ENCODE data around the gene FGF14. TPM values are rescaled to one million over a fixed set of nuclear protein-coding genes. Genes with fewer than 3 reads are reported as not detected.
"Not testable (repeated sequence)": the region's sequence is repeated elsewhere in the genome, so short reads cannot be mapped to it uniquely, and the experiment has no call there.

The FGF14 gene
- total and polyA plus RNA-seq, 7 experiments from 2014 or later: not detected

- H3K4me3 ChIP-seq (ENCODE audit: low read length); H3K27ac ChIP-seq (ENCODE audit: low read depth, low read length); H3K27ac Mint-ChIP-seq; H3K36me3 Mint-ChIP-seq; H3K36me3 ChIP-seq (ENCODE audit: control insufficient read depth in 2 of 3, insufficient read depth in 3 of 3, low read length in 3 of 3); H3K4me1 Mint-ChIP-seq; H3K4me1 ChIP-seq (ENCODE audit: control insufficient read depth in 2 of 2, insufficient read depth in 2 of 2, low read length in 2 of 2); CTCF ChIA-PET; H3K9me3 Mint-ChIP-seq; ATAC-seq; H3K27me3 Mint-ChIP-seq; H3K9me3 ChIP-seq (ENCODE audit: control insufficient read depth in 2 of 3, low read length in 3 of 3); DNase-seq; intact Hi-C loops (cut with micrococcal nuclease); H3K27me3 ChIP-seq (ENCODE audit: control insufficient read depth in 2 of 2, insufficient read depth in 2 of 2, low read length in 2 of 2); POLR2A ChIA-PET; H3K4me3 Mint-ChIP-seq: not testable (repeated sequence)
These were observed 564.1 kb downstream of the FGF14 start for GRCh38 chr13:101837778-101838177.

DNA sequence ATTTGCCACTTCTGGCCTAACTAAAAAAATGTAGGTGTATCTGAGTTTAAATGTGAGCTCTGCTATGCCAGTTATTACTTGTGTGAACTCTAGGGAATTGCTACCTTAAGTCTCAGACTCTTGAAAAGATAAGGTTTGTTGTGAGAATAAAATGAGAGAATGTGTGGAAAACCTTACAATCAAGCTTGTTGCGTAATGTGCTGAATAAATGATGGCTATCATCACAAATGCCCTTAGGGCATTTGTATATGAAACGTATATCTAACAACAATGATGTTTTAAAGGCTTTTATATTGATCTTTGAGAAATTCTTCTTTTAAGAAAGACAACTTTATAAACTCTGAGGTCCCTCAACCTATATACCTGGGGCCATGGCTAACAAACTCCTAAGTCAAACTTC, 564.6 kb downstream of the FGF14 start:
- Histone ChIP-seq H3K9me3 (ENCODE audit: control insufficient read depth in 2 of 3, low read length in 3 of 3) (no peaks in the 10 kb centered on the region), H3K27ac (ENCODE audit: low read depth, low read length) (no peak overlapping the region), H3K4me1 (ENCODE audit: control insufficient read depth in 2 of 2, insufficient read depth in 2 of 2, low read length in 2 of 2) (no peaks in the 10 kb centered on the region), H3K36me3 (ENCODE audit: control insufficient read depth in 2 of 3, insufficient read depth in 3 of 3, low read length in 3 of 3) (no peaks in the 10 kb centered on the region), H3K4me3 (ENCODE audit: low read length) (no peak overlapping the region), H3K27me3 (ENCODE audit: control insufficient read depth in 2 of 2, insufficient read depth in 2 of 2, low read length in 2 of 2) (no peaks in the 10 kb centered on the region)
- peaks cover 0 to 4% (median 0%) of the 10 kb centered on the region in 11 donors for H3K9me3 Mint-ChIP-seq
- intact Hi-C loops (cut with micrococcal nuclease): no loop called here
- CTCF ChIA-PET: no interaction called here
- H3K4me1 Mint-ChIP-seq: no peaks in the 10 kb centered on the region
- H3K4me3 Mint-ChIP-seq: no peak overlapping the region
- H3K27me3 Mint-ChIP-seq: peaks cover 0 to 4% (median 3%) of the 10 kb centered on the region in 5 donors
- no peaks in the 10 kb centered on the region for H3K36me3 Mint-ChIP-seq
- no peak for ATAC-seq
- POLR2A ChIA-PET: no interaction called here
- no peak for DNase-seq
- H3K27ac Mint-ChIP-seq: no peak overlapping the region

GRCh38 chr13:101835920-101836319, 565.9 kb downstream of the FGF14 start:
- Histone ChIP-seq H3K9me3 (ENCODE audit: control insufficient read depth in 2 of 3, low read length in 3 of 3) (no peaks in the 10 kb centered on the region), H3K4me1 (ENCODE audit: control insufficient read depth in 2 of 2, insufficient read depth in 2 of 2, low read length in 2 of 2) (no peaks in the 10 kb centered on the region), H3K36me3 (ENCODE audit: control insufficient read depth in 2 of 3, insufficient read depth in 3 of 3, low read length in 3 of 3) (no peaks in the 10 kb centered on the region), H3K27ac (ENCODE audit: low read depth, low read length) (no peak overlapping the region), H3K27me3 (ENCODE audit: control insufficient read depth in 2 of 2, insufficient read depth in 2 of 2, low read length in 2 of 2) (no peaks in the 10 kb centered on the region), H3K4me3 (ENCODE audit: low read length) (no peak overlapping the region)
- peaks cover 0 to 14% (median 10%) of the 10 kb centered on the region in 5 donors for H3K27me3 Mint-ChIP-seq
- H3K36me3 Mint-ChIP-seq: no peaks in the 10 kb centered on the region
- no peak overlapping the region for H3K27ac Mint-ChIP-seq
- H3K4me1 Mint-ChIP-seq: no peaks in the 10 kb centered on the region
- peaks cover 0 to 9% (median 0%) of the 10 kb centered on the region in 11 donors for H3K9me3 Mint-ChIP-seq
- H3K4me3 Mint-ChIP-seq: no peak overlapping the region
- intact Hi-C loops (cut with micrococcal nuclease): no loop called here
- ATAC-seq (no peak), DNase-seq (no peak)
- CTCF ChIA-PET: no interaction called here
- POLR2A ChIA-PET: no interaction called here

GRCh38 chr13:101833671-101834070, 568.2 kb downstream of the FGF14 start:
- Mint-ChIP-seq H3K27me3 (peaks cover 0 to 14% (median 14%) of the 10 kb centered on the region in 5 donors), H3K36me3 (no peaks in the 10 kb centered on the region), H3K27ac (no peak overlapping the region), H3K4me1 (no peaks in the 10 kb centered on the region), H3K9me3 (peaks cover 0 to 9% (median 0%) of the 10 kb centered on the region in 11 donors), H3K4me3 (no peak overlapping the region)
- Histone ChIP-seq H3K27ac (ENCODE audit: low read depth, low read length) (no peak overlapping the region), H3K27me3 (ENCODE audit: control insufficient read depth in 2 of 2, insufficient read depth in 2 of 2, low read length in 2 of 2) (no peaks in the 10 kb centered on the region), H3K4me3 (ENCODE audit: low read length) (no peak overlapping the region), H3K4me1 (ENCODE audit: control insufficient read depth in 2 of 2, insufficient read depth in 2 of 2, low read length in 2 of 2) (no peaks in the 10 kb centered on the region), H3K36me3 (ENCODE audit: control insufficient read depth in 2 of 3, insufficient read depth in 3 of 3, low read length in 3 of 3) (no peaks in the 10 kb centered on the region), H3K9me3 (ENCODE audit: control insufficient read depth in 2 of 3, low read length in 3 of 3) (no peaks in the 10 kb centered on the region)
- POLR2A ChIA-PET: no interaction called here
- ATAC-seq (no peak), DNase-seq (no peak)
- intact Hi-C loops (cut with micrococcal nuclease): no loop called here
- CTCF ChIA-PET: no interaction called here

DNA sequence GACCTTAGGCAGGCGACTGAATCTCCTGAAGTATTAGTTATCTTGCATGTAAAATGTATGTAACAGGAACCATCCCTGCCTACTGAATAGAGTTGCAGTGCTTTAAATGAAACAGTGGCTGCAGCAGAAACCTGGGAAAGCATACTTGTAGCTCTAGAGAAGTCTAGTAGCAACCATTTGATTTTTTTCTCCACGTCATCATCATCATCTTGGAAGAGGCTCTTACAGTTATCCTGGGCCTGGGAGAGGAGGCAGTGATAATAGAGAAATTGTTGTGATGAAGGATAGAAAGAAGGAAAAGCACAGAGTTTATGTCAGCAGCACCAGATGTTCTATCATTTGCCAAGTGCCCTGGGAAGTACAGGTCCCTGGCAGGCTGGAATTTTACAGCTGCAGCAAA, 571.8 kb downstream of the FGF14 start:
- Mint-ChIP-seq H3K9me3 (peaks cover 0 to 9% (median 0%) of the 10 kb centered on the region in 11 donors), H3K27me3 (peaks cover 0 to 22% (median 14%) of the 10 kb centered on the region in 5 donors)

GRCh38 chr13:101829484-101829883, 572.4 kb downstream of the FGF14 start:
- CTCF ChIA-PET: no interaction called here
- H3K4me3 Mint-ChIP-seq: no peak overlapping the region

More for the DNA sequence above, 571.8 kb downstream of the FGF14 start:
- no peak overlapping the region for H3K27ac Mint-ChIP-seq
- no peak for ATAC-seq
- no peak overlapping the region for H3K4me3 Mint-ChIP-seq
- H3K4me1 Mint-ChIP-seq: no peaks in the 10 kb centered on the region
- H3K36me3 ChIP-seq (ENCODE audit: control insufficient read depth in 2 of 3, insufficient read depth in 3 of 3, low read length in 3 of 3): no peaks in the 10 kb centered on the region
- DNase-seq: no peak
- ChIA-PET POLR2A (no interaction called here), CTCF (no interaction called here)
- H3K4me3 ChIP-seq (ENCODE audit: low read length): no peak overlapping the region
- H3K36me3 Mint-ChIP-seq: no peaks in the 10 kb centered on the region
- H3K27me3 ChIP-seq (ENCODE audit: control insufficient read depth in 2 of 2, insufficient read depth in 2 of 2, low read length in 2 of 2): no peaks in the 10 kb centered on the region
- H3K4me1 ChIP-seq (ENCODE audit: control insufficient read depth in 2 of 2, insufficient read depth in 2 of 2, low read length in 2 of 2): no peaks in the 10 kb centered on the region
- no peak overlapping the region for H3K27ac ChIP-seq (ENCODE audit: low read depth, low read length)
- intact Hi-C loops (cut with micrococcal nuclease): no loop called here
- no peaks in the 10 kb centered on the region for H3K9me3 ChIP-seq (ENCODE audit: control insufficient read depth in 2 of 3, low read length in 3 of 3)

DNA sequence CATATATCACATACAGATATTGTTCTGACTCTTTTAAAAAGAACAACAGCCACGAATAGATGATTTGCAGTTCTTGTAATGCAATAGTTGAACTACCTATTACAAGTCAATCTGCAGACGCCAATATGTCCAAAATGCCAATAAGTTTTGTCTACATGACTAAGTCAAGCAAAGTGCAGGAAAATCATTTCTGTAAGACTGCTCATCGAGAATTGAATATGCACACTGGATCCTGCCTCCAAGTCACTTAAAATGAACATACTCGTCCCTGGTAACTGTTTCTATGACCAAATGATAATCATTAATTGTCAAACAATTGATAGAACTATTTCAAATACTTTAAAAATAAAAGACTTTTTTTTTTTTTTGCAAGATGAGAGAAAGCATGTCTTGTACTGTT, 573.7 kb downstream of the FGF14 start:
- no peak overlapping the region for H3K27ac Mint-ChIP-seq
- Histone ChIP-seq H3K9me3 (ENCODE audit: control insufficient read depth in 2 of 3, low read length in 3 of 3) (no peaks in the 10 kb centered on the region), H3K27me3 (ENCODE audit: control insufficient read depth in 2 of 2, insufficient read depth in 2 of 2, low read length in 2 of 2) (no peaks in the 10 kb centered on the region), H3K4me3 (ENCODE audit: low read length) (no peak overlapping the region), H3K27ac (ENCODE audit: low read depth, low read length) (no peak overlapping the region), H3K36me3 (ENCODE audit: control insufficient read depth in 2 of 3, insufficient read depth in 3 of 3, low read length in 3 of 3) (no peaks in the 10 kb centered on the region), H3K4me1 (ENCODE audit: control insufficient read depth in 2 of 2, insufficient read depth in 2 of 2, low read length in 2 of 2) (no peaks in the 10 kb centered on the region)
- intact Hi-C loops (cut with micrococcal nuclease): no loop called here
- peaks cover 0 to 9% (median 0%) of the 10 kb centered on the region in 11 donors for H3K9me3 Mint-ChIP-seq
- ChIA-PET POLR2A (no interaction called here), CTCF (no interaction called here)
- ATAC-seq (no peak), DNase-seq (no peak)
- H3K36me3 Mint-ChIP-seq: no peaks in the 10 kb centered on the region
- no peak overlapping the region for H3K4me3 Mint-ChIP-seq
- no peaks in the 10 kb centered on the region for H3K4me1 Mint-ChIP-seq
- peaks cover 0 to 24% (median 18%) of the 10 kb centered on the region in 5 donors for H3K27me3 Mint-ChIP-seq

More at GRCh38 chr13:101829484-101829883, 572.4 kb downstream of the FGF14 start:
- Mint-ChIP-seq H3K9me3 (peaks cover 0 to 9% (median 0%) of the 10 kb centered on the region in 11 donors), H3K27ac (no peak overlapping the region), H3K27me3 (peaks cover 0 to 24% (median 14%) of the 10 kb centered on the region in 5 donors), H3K4me1 (no peaks in the 10 kb centered on the region), H3K36me3 (no peaks in the 10 kb centered on the region)
- Histone ChIP-seq H3K27ac (ENCODE audit: low read depth, low read length) (no peak overlapping the region), H3K4me3 (ENCODE audit: low read length) (no peak overlapping the region), H3K4me1 (ENCODE audit: control insufficient read depth in 2 of 2, insufficient read depth in 2 of 2, low read length in 2 of 2) (no peaks in the 10 kb centered on the region), H3K9me3 (ENCODE audit: control insufficient read depth in 2 of 3, low read length in 3 of 3) (no peaks in the 10 kb centered on the region), H3K36me3 (ENCODE audit: control insufficient read depth in 2 of 3, insufficient read depth in 3 of 3, low read length in 3 of 3) (no peaks in the 10 kb centered on the region), H3K27me3 (ENCODE audit: control insufficient read depth in 2 of 2, insufficient read depth in 2 of 2, low read length in 2 of 2) (no peaks in the 10 kb centered on the region)
- DNase-seq (no peak), ATAC-seq (no peak)
- intact Hi-C loops (cut with micrococcal nuclease): no loop called here
- POLR2A ChIA-PET: no interaction called here
